HG02981 (cell line): Measurements from ENCODE around the gene SLC10A1.
"Not testable (repeated sequence)": the region's sequence is repeated elsewhere in the genome, so short reads cannot be mapped to it uniquely, and the experiment has no call there.

Experiments used
- ATAC-seq: cut with Tn5 transposase; IDR thresholded peaks from one replicate; pipeline ENCODE4 v1.9.1; 2021; ENCODE audit warnings: mild to moderate bottlenecking, moderate library complexity; ENCODE audit not compliant: unreplicated experiment

The SLC10A1 gene

DNA sequence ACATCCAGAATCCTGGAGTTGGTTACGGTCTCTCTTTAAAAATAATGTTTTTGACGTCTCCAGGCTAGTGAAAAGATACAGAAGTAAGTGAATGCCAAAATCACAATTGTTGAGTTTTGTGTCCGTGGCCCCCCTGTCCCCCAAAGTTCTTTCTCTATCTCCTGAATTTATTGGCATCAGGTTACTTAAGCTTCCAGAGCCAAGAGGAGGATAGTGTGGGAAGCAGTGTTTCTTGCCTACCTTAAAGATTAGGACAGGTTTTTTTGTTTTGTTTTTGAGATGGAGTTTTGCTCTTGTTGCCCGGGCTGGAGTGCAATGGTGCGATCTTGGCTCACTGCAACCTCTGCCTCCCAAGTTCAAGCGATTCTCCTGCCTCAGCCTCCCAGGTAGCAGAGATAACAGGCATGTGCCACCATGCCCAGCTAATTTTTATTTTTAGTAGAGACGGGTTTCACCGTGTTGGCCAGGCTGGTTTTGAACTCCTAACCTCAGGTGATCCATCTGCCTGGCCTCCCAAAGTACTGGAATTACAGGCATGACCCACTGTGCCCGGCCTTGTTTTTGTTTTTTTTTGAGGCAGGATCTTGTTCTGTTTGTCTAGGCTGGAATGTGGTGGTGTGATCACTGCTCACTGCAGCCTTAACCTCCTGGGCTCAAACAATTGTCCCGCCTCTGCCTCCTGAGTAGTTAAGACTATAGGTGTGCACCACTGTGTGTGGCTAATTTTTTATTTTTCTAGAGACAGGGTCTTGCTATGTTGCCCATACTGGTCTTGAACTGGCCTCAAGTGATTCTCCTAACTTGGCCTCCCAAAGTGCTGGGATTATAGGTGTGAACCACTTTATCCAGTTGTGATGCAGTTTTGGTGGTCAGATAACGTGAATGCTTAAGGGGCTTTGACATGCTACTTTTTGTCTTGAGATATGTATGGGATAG is 24.7 kb downstream of the SLC10A1 start:
- no peak for ATAC-seq

DNA sequence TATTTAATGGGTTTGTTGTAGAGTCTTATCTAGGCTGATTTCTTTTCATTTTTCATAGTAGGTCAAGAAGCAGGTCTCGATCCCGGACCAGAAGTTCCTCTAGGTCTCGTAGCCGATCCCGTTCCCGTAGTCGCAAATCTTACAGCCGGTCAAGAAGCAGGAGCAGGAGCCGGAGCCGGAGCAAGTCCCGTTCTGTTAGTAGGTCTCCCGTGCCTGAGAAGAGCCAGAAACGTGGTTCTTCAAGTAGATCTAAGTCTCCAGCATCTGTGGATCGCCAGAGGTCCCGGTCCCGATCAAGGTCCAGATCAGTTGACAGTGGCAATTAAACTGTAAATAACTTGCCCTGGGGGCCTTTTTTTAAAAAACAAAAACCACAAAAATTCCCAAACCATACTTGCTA is 25.9 kb downstream of the SLC10A1 start:
- ATAC-seq: no peak

DNA sequence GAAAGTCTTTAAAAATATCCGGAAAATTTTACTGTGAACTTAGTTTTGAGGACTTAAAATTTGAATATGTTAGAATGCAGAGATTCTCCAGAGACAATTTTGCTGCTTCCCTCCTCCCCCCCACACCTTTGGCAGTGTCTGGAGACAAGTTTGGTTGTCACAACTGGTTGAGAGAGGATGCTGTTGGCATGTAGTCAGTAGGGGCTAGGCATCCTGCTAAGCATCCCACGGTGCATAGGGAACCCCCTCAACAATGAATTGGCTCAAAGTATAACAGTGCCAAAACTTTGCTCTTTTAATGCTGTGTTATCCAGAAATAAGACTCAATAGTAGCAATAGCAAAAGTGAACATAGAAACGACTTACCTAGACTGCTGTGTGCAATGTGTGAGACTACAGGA is 26.5 kb downstream of the SLC10A1 start:
- ATAC-seq: no peak

DNA sequence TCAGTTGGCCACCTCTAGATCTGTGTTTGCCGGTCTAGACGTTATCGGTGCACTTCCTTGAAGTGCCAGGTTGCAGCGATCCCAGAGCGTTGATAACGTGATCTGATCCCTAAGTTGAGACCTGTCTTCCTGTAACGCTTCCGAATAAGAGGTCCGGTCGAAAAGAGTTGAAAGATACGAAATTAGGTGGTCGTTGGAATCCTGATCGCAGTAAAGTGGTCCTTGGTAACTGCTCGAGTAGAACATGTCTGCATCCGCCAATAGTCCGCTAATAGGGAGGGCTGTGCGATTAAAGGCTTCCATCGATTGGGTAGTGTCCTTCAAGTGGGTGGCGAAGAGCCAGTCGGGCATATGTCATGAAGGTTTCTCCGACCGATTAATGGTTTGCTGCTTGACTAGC is 27.4 kb downstream of the SLC10A1 start:
- no peak for ATAC-seq

DNA sequence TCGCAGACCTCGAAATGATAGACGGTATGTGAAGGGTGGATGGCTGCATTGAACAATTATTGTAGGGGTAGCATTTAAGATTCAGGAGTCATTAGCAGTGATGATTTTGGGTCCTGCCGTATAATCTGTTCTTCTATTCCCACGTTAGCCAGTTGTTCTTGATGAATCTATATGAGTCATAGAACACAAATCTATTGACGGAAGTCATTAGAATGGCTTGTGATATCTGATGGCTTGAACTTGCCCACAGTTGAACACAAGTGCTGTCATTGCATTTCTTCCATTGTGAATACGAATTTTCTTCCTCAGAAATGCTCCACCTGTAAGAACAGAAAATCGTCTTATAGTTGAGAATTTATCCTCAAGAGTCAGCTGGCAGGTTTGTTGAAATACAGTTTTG is 28.2 kb downstream of the SLC10A1 start:
- ATAC-seq: no peak

DNA sequence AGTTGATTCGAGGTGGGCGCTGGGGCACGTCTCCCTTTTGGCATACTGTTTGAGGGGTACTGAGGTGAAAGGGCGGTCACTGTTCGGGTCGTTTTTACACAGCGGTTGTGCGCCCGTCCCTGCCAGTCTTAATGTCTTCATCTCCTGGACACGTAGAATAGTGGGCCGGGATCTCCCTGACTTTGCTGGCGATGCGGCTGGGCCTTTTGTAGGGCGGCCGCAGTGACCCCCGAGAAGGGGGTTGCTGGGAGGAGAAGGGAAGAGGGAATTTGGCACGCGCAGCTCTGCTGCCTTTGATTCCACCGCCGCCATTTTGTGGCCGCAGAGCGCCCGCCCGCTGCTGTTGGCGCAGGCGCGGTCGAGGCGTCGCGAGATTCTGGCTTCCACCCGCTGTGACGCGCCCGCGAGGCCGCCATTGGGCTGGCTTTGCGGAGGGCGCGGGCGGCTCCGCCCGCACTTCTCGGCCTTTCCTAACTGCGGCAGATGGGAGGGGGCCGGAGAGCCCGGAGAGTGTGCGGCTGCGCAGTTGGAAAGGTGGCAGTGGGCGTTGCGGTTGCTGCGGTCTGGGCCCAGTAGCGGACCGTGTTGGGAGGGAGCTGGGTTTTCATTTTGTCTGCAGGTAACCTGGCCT is 29.6 kb downstream of the SLC10A1 start:
- ATAC-seq: peak; percentile 60

DNA sequence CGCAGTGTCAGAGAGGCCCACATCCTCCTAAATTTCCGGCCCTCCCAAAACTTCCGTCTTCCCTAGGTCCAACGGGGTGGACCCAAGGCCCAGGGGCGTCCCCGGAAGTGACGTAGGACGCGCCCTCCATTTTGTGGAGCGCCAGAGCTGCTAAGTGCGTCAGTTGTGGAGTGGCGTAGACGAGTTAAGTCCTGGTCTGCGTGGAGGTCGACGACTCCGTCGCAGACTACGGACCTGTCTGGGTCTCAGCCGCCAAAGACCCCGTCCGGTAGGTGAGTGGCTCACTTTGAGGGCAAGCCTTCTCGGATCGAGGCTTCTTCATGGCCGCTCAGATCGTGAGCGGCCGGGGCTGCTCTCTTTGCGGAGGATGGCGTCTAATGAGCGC is 30.1 kb downstream of the SLC10A1 start, which contains the start of gene SRSF5:
TSS of gene SRSF5 (plus strand) at position 159 of the 385 bp plus-strand sequence. CDS start 1,015 bp downstream, outside the sequence.
- peak; percentile 71 for ATAC-seq

DNA sequence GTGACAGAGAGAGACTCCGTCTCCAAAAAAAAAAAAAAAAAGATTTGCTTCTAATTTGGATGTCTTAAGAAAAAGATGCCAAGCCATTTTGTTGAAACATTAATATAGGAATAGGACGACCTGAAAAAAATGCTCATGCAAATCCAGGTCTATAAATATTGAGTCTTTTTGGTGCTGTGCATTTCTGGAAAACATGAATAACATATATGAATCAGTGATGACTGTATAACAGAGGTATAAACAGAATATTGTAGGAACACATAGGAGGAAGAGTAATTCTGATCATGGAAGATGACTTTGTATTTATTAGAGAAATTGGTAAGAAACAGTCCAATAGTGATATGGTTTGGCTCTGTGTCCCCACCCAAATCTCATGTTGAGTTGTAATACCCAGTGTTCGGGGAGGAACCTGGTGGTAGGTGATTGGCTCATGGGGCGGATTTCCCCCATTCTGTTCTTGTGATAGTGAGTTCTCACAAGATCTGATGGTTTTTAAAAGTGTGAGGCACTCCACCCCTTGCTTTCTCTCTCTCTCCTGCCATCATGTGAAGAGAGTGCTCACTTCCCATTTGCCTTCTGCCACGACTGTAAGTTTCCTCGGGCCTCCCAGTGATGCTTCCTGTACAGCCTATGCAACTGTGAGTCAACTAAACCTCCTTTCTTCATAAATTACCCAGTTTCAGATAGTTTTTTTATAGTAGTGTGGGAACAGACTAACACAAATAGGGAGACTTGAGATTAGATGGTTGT is 33.1 kb downstream of the SLC10A1 start:
- ATAC-seq: no peak

DNA sequence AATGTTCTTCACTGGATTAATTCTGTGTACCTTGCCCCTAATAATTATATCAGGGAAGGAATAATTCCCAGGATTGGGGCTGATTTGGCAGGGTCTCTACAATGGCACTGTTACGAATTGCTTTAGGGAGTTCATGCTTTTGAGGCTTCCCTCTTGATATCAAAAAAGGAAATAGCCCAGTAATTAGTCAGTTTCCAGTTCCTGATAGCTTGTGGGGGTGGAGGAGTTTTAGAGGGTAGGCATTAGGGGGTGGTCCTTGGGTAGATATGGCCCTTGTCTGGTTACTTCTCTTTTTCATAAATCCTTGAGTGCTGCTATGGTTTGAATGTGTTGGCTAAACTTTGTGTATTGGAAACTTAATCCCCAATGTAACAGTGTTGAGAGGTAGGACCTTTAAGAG is 36.2 kb downstream of the SLC10A1 start:
- no peak for ATAC-seq

DNA sequence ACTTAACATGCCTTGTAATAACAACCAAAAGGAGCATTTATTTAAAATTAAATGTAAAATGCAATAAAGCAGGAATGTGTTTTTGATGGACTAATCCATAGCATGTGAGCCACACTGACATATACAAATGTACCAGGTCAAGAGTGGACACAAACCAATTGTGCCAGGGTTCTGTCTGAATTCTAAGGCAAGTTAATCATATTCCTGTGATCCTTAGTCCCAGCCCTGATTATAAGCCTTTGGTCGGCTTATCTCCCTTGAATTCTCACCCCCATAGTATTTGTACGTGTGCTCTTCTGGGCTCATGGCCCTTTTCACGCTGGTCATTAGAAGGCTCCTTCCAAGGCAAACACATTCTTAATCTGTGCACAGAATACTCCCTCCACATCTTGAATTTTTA is 40.7 kb downstream of the SLC10A1 start:
- no peak for ATAC-seq

DNA sequence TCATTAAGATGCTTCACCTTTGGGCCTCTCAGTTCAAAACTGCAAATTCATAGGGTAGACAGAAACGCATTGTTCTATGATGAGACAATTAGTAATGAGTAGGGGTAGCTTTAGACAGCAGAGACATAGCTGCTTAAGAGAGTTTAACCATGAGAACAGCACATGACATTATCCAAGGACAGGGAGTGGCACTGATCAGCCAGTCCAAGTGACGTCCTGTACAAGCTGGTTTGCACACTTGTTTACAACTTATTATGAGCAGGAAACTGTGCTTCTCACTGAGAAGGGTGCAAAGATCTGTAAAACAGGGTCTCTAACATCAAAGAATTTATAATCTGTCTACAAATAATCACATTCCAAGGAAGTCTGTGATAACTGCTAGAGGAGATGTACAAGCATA is 41.3 kb downstream of the SLC10A1 start:
- ATAC-seq: no peak

DNA sequence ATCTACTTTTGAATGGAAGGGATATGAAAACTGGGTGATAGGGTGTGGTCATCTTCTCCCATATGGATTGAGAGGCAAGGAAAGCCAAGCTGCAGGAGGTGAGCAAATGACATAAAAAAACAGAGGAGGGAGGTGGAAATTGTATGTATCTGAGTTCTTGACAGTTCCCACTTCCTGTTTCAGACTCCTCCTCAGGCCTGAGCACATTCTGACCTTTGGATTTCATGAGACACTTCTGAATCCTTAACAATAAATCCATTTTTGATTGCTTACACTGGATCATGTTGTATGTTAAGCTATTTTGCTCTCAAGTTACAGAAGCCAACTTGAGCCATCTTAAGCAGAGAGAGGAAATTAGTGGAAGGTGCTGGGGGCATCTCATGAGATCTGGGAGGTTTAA is 41.7 kb downstream of the SLC10A1 start:
- no peak for ATAC-seq

DNA sequence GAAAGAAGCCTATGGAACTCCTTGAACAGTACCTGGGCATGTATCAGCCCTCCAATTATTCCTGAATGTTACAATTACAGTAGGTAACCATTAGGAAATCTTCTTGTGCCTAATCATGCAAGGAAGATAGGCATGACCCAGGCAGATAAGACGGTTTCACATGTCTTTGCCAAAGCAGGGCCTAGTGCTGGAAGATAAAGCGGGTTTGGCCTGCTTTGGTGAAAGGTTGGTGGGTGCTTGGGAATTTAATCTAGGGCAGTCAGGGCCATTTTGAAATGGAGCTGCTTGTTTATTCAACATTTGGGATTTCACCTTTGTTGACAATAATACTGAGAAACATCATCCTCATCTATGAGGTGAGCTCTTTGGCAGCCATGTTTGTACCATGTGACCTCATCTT is 42.6 kb downstream of the SLC10A1 start:
- no peak for ATAC-seq

DNA sequence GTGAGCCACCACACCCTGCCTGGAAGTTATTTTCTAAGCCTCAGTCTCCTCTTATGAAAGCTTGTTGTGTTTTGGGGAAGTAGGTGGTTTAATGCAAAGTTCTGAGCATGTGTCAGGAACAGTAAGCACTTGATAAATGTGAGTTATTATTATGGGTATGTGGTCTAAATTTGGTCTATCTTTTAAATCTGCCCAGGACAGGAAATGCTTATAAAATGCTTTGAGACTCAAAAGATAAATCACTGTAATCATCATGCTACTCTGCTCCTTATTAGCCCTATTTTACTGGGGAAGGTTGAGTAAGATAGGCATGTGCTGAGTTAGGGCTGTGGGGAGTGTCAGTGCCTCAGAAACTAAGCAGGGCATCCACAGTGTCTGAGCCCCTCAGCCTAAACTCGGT is 43.2 kb downstream of the SLC10A1 start:
- ATAC-seq: no peak

DNA sequence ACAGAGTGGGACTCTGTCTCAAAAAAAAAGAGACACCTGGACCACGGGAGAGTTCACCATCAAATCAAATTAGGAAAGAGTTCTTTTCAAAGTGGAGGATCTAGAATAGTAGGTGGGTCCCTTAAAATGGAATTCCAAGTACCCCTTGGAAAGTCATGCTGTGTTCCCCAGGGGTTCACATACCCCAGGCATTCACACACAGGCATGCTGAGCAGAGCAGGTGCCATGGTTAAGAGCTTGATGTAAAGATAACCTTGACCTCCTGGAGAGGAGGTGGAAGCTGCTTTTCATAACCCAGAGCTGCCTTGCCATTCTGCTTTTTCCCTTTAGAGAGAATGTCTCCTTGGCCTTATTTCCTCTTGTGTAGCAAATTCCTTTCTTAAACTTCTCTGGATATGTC is 44.3 kb downstream of the SLC10A1 start:
- no peak for ATAC-seq

DNA sequence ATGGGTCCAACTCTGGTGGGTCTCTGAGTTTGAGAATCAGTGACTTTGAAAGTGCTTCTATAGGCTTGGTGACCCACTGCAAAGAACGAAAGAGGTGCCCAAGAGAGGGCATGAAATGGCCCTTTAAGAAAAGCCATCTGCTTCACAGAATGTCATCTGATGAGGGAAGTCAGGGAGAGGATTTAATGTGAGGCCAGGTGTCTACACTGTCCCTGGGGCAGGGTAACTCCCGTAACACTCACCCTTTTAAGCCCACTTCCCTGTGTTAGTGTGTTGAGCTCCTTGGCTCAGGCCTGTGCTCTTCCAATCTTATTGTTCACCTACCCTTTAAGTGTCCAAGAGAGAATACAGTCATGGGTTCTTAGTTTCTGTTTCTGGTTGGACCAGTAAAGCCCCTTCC is 46.5 kb downstream of the SLC10A1 start:
- no peak for ATAC-seq

DNA sequence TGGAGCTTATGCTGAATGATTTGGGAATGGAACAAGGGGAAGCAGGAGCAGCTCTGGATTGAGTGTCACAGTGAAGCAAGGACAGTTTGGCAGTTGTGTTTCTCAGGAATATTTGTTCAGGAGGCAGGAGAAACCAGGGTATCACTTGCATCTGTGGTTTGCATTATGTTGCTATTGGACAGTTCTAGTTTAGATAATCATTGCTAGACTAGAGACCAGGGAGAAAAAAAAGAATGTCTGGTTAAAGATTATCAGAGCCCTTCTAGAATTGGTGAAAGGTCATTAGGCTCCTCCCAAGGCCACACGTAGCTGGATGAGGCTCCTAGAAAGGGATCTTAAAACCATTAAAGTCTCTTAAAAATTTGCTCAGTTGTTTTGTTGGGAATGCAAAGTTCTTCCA is 47.1 kb downstream of the SLC10A1 start:
- no peak for ATAC-seq

DNA sequence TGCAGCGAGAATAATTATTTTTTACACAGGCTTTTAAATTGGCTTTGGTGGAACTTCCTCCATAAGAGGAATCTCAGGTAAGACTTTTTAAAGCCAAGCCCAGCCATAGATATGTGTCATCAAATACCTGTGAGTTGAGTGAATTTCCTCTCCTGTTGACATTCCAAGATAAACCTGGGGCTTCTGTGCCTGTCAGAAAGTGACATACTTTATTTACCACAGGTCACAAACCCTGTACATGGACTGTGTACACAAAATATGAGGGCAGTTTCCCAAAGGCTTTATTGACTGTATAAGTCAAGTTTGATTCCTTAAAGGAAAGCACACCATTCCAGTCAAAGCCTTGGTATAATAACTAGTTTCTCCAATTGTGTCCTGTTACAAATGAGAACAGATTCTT is 56.0 kb downstream of the SLC10A1 start:
- ATAC-seq: no peak

DNA sequence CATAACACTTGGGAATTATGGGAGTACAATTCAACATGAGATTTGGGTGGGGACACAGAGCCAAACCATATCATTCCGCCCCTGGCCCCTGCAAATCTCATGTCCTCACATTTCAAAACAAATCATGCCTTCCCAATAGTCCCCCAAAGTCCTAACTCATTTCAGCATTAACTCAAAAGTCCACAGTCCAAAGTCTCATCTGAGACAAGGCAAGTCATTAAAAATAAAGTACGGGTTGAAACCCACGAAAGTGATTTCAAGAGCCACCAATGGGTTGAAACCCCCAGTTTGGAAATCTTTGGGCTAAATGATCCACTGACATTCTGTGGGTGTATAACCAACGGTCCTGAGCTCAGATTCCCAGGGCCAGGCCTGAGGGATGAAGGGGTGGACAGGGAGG is 60.6 kb downstream of the SLC10A1 start:
- ATAC-seq: not testable (repeated sequence)

DNA sequence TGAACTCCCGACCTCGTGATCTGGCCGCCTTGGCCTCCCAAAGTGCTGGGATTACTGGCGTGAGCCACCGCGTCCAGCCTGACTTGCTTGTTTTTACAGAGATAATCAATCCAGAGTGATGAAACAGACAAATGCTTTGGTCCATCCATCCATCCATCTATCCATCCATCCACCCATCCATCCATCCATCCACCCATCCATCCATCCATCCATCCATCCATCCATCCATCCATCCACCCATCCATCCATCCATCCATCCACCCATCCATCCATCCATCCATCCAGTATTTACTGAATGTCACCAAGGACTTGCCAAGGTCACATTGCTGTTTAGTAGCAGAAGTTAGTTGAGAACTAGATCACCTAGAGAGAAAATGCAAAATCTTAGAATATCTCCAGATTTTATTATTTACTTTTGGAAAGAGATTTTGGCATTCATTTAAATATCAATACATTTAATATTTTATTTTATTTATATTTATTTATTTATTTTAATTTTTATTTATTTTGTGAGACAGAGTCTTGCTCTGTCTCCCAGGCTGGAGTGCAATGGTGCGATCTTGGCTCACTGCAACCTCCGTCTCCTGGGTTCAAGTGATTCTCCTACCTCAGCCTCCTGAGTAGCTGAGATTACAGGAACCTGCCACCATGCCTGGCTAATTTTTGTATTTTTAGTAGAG is 65.0 kb downstream of the SLC10A1 start:
- not testable (repeated sequence) for ATAC-seq

DNA sequence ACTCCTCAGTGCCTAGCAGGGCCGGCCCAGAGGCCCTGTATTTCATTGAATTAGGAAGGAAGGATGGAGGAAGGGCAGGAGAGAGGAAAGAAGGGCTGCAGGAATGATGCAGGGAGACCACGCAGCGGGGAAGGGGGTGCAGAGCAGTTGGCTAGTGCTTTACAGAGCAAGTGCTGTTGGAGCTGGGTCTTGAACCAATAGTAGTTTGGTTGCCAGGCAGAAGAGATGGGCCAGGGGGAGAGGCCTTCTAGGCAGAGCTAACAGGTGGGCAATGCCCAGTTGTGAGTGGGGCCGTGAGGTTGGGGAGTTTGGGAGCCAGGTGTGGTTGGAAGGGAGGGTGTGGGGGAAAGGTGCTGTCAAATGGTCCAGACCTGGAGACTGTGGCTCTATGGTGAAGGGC is 69.2 kb downstream of the SLC10A1 start:
- ATAC-seq: no peak
